Central memory CD8-positive, alpha-beta T cell (primary cell): ENCODE results near the gene ANKRD44.

Experiments
- ATAC-seq: fragments of 150-1000 bp; cut with Tn5 transposase; replicated peaks from 2 replicates; pipeline ENCODE4 v1.10.0; 2022; ENCODE audit warnings: mild to moderate bottlenecking, moderate FRiP score, moderate number of reproducible peaks; ENCODE audit not compliant: poor library complexity, severe bottlenecking; ENCODE audit errors: extremely low read depth
- DNase-seq, 2 donors: peaks; one replicate each; pipeline ENCODE4 v3.0.0; 2021; ENCODE audit warnings: low spot score in 2 of 2
- H3K27ac Mint-ChIP-seq: one replicate; pipeline ENCODE4 v1.8.0; 2022; ENCODE audit warnings: low read depth, mild to moderate bottlenecking, moderate library complexity, mixed read lengths
- H3K27me3 Mint-ChIP-seq: one replicate; pipeline ENCODE4 v1.8.0; 2022; ENCODE audit warnings: mixed read lengths
- H3K36me3 Mint-ChIP-seq: one replicate; pipeline ENCODE4 v1.8.0; 2022; ENCODE audit warnings: mild to moderate bottlenecking, moderate library complexity, mixed read lengths; ENCODE audit not compliant: insufficient read depth
- H3K4me1 Mint-ChIP-seq: one replicate; pipeline ENCODE4 v1.8.0; 2022; ENCODE audit warnings: mixed read lengths
- H3K4me3 Mint-ChIP-seq: one replicate; pipeline ENCODE4 v1.8.0; 2022; ENCODE audit warnings: mild to moderate bottlenecking, moderate library complexity, mixed read lengths
- H3K9me3 Mint-ChIP-seq: one replicate; pipeline ENCODE4 v1.8.0; 2022; ENCODE audit warnings: mixed read lengths

The ANKRD44 gene

GRCh38 chr2:197163712-197164140, 146.9 kb downstream of the ANKRD44 start:
- Mint-ChIP-seq H3K36me3 (peaks cover 16% of the 10 kb centered on the region), H3K9me3 (no peaks in the 10 kb centered on the region), H3K27me3 (no peaks in the 10 kb centered on the region), H3K4me1 (peaks cover 72% of the 10 kb centered on the region), H3K4me3 (no peak overlapping the region), H3K27ac (no peak overlapping the region)
- DNase-seq, result no peak
- no peak for ATAC-seq

DNA sequence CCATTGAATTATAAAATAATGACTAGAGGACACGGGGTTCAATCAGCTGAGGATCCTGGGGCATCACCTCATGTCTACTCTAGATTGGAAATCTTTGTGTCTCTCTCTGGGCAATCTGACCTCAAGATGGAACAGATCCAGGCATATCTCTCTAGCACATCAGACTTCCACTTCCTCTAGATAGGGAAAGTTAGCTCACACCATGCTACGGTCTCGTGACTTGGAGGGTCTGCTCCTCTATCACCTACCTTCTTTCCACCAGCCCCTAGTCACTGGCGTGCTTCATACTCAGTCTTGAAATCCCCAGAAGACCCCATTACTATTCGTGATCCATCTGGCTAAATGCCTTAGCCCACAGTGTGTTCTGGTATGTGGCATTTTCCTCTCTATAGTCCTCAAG, 148.8 kb downstream of the ANKRD44 start:
- ATAC-seq (no peak), DNase-seq (no peak)
- H3K4me3 Mint-ChIP-seq, result no peak overlapping the region
- H3K9me3 Mint-ChIP-seq, result no peaks in the 10 kb centered on the region
- peak overlapping the region; percentile 16 for H3K27ac Mint-ChIP-seq
- peaks cover 16% of the 10 kb centered on the region for H3K36me3 Mint-ChIP-seq
- H3K4me1 Mint-ChIP-seq, result peaks cover 69% of the 10 kb centered on the region
- H3K27me3 Mint-ChIP-seq, result no peaks in the 10 kb centered on the region

DNA sequence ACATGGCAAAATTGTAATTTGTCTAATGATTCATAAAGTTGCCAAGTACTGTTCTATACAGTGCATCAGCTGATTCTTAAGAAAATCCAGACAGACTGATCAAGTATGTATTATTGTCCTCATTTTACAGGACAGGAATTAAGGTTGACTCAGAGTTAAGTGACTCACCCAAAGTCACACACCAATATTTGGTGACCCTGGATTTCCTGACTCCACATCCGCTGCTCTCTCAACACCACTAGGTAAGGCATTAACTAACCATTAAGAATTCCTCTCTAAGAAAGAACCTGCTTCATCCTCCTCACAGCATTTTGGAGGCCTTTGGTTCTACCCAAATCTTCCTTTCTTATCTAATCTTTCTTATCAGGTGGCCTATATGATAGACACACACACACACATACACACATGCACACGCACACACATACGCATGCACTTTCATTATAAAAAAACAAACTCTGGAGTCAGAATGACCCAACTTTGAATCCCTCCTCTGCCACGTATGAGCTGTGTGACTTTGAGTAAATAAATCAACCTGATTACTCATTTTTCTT, 150.8 kb downstream of the ANKRD44 start:
- peak; percentile 83 for ATAC-seq
- no peaks in the 10 kb centered on the region for H3K9me3 Mint-ChIP-seq
- no peaks in the 10 kb centered on the region for H3K27me3 Mint-ChIP-seq
- DNase-seq, result no peak
- H3K4me3 Mint-ChIP-seq, result peak overlapping the region; percentile 6
- peaks cover 16% of the 10 kb centered on the region for H3K36me3 Mint-ChIP-seq
- H3K27ac Mint-ChIP-seq, result peak overlapping the region; percentile 72
- H3K4me1 Mint-ChIP-seq, result peaks cover 72% of the 10 kb centered on the region

DNA sequence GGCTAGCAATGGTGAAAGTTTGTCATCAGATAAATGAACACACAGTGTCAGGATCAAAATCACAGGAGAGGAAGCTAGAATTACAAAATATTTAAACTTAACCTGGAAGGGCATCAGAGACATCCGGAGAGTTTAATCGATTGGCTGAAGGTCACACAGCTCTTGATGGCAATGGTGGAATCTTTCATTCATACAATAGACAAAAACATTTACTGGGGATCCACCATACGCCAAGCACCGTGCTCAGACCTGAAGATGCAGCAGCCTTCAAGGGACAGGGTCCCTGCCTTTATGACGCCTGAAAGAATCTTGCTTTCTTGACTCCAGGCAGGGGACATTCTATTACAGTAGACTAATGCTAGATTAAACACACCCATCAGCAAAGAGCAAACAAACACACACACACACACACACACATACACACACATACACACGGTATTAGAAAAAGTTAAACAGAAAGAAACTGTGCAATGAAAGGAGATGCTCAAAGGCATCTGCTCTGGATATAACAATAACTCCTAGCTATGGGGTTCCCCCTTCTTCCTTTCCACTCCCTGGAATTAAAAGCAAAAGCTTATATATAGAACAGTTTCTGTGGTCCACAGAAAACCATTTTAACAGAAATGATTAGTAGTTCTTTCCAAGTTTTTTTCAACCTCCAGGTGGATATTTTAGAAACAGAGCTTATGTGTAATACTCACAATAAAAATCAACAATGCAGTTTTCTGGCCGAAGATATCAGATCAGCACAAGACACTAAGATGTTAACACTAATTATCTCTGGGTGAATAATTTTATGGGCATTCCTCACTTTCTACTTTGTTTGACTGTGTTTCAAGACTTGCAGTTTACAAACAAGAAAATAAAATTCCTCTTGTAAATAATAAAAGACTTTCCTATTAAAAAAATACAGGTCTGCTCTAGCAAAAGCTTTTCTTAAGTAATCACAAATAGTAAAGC, 151.7 kb downstream of the ANKRD44 start:
- ATAC-seq, result no peak
- H3K4me3 Mint-ChIP-seq, result peak overlapping the region; percentile 6
- H3K9me3 Mint-ChIP-seq, result no peaks in the 10 kb centered on the region
- H3K27ac Mint-ChIP-seq, result peak overlapping the region; percentile 72
- H3K36me3 Mint-ChIP-seq, result peaks cover 16% of the 10 kb centered on the region
- DNase-seq, result no peak
- H3K27me3 Mint-ChIP-seq, result no peaks in the 10 kb centered on the region
- H3K4me1 Mint-ChIP-seq, result peaks cover 74% of the 10 kb centered on the region

DNA sequence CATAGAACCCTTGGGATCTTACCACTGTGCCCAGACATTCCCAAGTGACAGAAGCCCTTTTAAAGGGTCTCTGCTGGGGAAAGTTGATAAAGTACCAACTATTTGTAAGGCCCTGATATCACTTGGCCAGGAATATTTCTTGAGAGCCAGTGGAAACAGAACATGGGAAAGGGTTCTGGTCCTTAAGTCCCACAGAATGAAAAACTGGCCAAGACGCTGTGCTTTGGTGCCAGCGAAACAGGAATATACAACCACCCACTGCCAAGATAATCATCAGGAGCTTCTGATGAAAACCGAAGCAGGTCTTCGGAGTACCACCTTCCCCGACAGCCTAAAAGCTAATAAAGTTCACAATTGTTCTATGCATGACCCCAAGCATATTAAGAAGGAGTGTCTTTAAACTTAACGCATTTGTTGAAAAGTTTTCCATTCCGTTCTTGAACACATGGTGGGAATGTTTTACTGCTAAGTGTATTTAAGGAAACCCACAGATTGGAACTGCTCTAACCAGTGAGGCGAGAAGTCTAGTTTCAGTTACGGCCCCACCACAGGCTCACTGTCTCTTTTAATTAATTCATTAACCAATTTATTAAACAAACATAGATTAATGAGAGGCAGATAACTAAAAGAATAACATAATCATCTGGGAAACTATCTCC, 152.6 kb downstream of the ANKRD44 start:
- Mint-ChIP-seq H3K27me3 (no peaks in the 10 kb centered on the region), H3K9me3 (no peaks in the 10 kb centered on the region), H3K4me3 (peak overlapping the region; percentile 6), H3K27ac (no peak overlapping the region), H3K4me1 (peaks cover 76% of the 10 kb centered on the region), H3K36me3 (peaks cover 17% of the 10 kb centered on the region)
- ATAC-seq (no peak), DNase-seq (no peak)

DNA sequence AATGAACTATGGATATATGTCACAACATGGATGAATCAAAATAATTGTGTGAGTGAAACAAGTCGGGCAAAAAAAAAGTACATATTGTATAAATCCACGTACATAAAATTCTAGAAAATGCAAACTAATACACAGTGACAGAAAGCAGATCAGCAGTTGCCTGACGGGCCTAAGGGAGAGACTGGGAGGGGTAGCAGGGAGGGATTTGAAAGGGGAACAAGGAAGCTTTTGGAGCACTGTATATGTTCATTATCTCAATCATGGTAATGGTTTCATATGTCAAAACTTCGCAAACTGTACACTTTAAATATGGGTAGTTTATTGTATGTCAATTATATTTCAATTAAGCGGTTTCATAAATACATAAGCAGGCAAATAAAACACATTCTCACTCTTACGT, 153.8 kb downstream of the ANKRD44 start:
- DNase-seq (no peak), ATAC-seq (no peak)
- H3K27me3 Mint-ChIP-seq, result no peaks in the 10 kb centered on the region
- H3K9me3 Mint-ChIP-seq, result no peaks in the 10 kb centered on the region
- peak overlapping the region; percentile 32 for H3K27ac Mint-ChIP-seq
- H3K36me3 Mint-ChIP-seq, result peaks cover 17% of the 10 kb centered on the region
- peak overlapping the region; percentile 12 for H3K4me3 Mint-ChIP-seq
- peaks cover 74% of the 10 kb centered on the region for H3K4me1 Mint-ChIP-seq

- peaks cover 9% of the 10 kb centered on the region for H3K36me3 Mint-ChIP-seq
- H3K4me3 Mint-ChIP-seq, result peak overlapping the region; percentile 63
- no peak for DNase-seq
- ATAC-seq, result peak; percentile 73
- no peaks in the 10 kb centered on the region for H3K9me3 Mint-ChIP-seq
- H3K4me1 Mint-ChIP-seq, result peaks cover 78% of the 10 kb centered on the region
- peak overlapping the region; percentile 96 for H3K27ac Mint-ChIP-seq
- H3K27me3 Mint-ChIP-seq, result no peaks in the 10 kb centered on the region
These were observed 157.9 kb downstream of the ANKRD44 start for GRCh38 chr2:197152451-197153228.

DNA sequence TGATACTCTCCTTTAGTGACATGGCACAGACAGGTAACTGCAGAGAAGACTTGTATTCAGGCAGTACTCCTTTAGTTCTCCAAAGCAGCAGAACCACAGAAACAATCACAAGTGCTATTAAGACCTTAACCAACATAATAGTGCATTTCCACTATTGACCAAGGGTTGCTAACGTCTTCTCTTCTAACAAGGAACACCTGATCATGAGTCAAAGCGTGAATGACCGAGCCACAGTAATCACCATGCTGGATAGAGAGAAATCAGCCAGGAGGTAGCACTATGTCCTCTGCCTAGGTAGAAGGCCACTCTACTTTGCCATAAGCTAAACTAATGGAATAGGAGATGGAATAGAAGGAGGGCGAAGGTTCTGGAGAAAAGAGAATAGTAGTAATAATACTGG, 161.0 kb downstream of the ANKRD44 start:
- DNase-seq (no peak), ATAC-seq (no peak)
- no peak overlapping the region for H3K4me3 Mint-ChIP-seq
- peak overlapping the region; percentile 27 for H3K27ac Mint-ChIP-seq
- no peaks in the 10 kb centered on the region for H3K27me3 Mint-ChIP-seq
- H3K4me1 Mint-ChIP-seq, result peaks cover 85% of the 10 kb centered on the region
- no peaks in the 10 kb centered on the region for H3K9me3 Mint-ChIP-seq
- H3K36me3 Mint-ChIP-seq, result peaks cover 19% of the 10 kb centered on the region

- Mint-ChIP-seq H3K4me1 (peaks cover 81% of the 10 kb centered on the region), H3K27ac (peak overlapping the region; percentile 36), H3K36me3 (peaks cover 24% of the 10 kb centered on the region), H3K9me3 (no peaks in the 10 kb centered on the region), H3K27me3 (no peaks in the 10 kb centered on the region), H3K4me3 (no peak overlapping the region)
- DNase-seq (no peak), ATAC-seq (no peak)
These were observed 162.2 kb downstream of the ANKRD44 start for GRCh38 chr2:197148401-197148800.

DNA sequence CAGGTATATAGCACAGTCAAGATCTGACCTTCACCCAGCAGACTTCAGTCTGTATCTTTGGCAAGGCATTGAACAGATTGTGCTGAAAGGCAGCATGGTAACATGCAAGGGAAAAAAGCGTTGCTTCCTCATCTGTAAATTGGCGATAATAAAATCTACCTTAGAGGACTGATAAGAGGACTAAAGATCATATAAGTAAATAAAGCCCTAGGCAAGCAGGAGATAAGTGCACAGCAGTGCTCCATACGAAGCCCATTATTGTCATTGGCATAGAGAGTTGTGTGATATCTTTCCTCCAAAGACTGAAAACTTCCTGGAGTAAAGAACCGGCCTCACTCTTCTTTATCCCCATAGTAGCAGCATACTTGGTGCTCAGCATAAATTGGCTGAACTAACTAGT, 162.6 kb downstream of the ANKRD44 start:
- H3K36me3 Mint-ChIP-seq, result peaks cover 25% of the 10 kb centered on the region
- peaks cover 76% of the 10 kb centered on the region for H3K4me1 Mint-ChIP-seq
- no peaks in the 10 kb centered on the region for H3K27me3 Mint-ChIP-seq
- H3K4me3 Mint-ChIP-seq, result no peak overlapping the region
- DNase-seq, result no peak
- no peaks in the 10 kb centered on the region for H3K9me3 Mint-ChIP-seq
- no peak for ATAC-seq
- H3K27ac Mint-ChIP-seq, result peak overlapping the region; percentile 36

- Mint-ChIP-seq H3K4me1 (peaks cover 75% of the 10 kb centered on the region), H3K27ac (peak overlapping the region; percentile 36), H3K36me3 (peaks cover 29% of the 10 kb centered on the region), H3K9me3 (no peaks in the 10 kb centered on the region), H3K27me3 (no peaks in the 10 kb centered on the region), H3K4me3 (no peak overlapping the region)
- DNase-seq (no peak), ATAC-seq (no peak)
These were observed 163.6 kb downstream of the ANKRD44 start for GRCh38 chr2:197146995-197147394.

DNA sequence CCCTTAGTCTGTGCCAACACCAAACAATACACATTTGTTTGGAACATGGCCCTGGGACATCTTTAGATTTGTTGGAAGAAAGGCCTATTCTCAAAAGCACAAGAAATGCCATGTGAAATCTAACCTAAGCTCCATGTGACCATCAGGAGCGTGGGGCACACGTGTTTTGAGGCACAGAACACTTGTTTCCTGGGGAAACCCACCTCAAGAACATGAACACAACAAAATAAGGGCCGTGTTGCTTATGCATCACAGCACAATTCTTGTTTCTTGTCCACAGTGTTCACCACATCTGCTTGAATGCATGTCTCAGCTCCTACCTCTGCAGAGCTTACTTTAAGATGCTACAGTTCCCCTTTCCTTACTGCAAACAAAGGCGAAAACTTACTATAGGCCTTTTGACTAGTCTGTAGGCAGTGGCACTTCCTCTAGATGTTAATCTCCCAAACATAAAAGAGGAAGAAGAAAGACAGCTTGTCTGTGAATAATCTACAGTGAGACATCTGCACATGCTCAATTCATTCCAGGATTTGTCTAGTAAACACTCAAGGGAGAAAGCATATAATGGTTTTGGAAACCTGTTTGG, 165.0 kb downstream of the ANKRD44 start:
- H3K27ac Mint-ChIP-seq, result peak overlapping the region; percentile 19
- no peak for DNase-seq
- H3K4me3 Mint-ChIP-seq, result no peak overlapping the region
- no peaks in the 10 kb centered on the region for H3K27me3 Mint-ChIP-seq
- H3K36me3 Mint-ChIP-seq, result peaks cover 33% of the 10 kb centered on the region
- peak; percentile 87 for ATAC-seq
- H3K9me3 Mint-ChIP-seq, result no peaks in the 10 kb centered on the region
- peaks cover 77% of the 10 kb centered on the region for H3K4me1 Mint-ChIP-seq
